HepG2 (cell line): ENCODE measurements around the gene GRM8.

Experiments used
- CREB1 ChIP-seq, 2 experiments: fragments of 450-650 bp in 1 of 2; IDR thresholded peaks; 2 replicates each; pipeline ENCODE4 v1.6.1; 2016 to 2017; ENCODE audit warnings: control low read depth in 1 of 2, mild to moderate bottlenecking in 1 of 2, missing compliant biosample characterization in 1 of 2, missing genetic modification characterization in 1 of 2
- CTCF ChIP-seq: sonication (generic); formaldehyde crosslinking; IDR thresholded peaks from 2 replicates; pipeline ENCODE4 v1.5.0; 2020; ENCODE audit warnings: mild to moderate bottlenecking, missing genetic modification reagents, moderate library complexity
- MAFK ChIP-seq, 2 experiments: IDR thresholded peaks in 1 of 2; conservative IDR thresholded peaks in 1 of 2; 2 replicates each; pipeline ENCODE4 v1.6.1; 2011; ENCODE audit warnings: improper control_type of control experiment in 2 of 2, low read length in 2 of 2
- MXI1 ChIP-seq: IDR thresholded peaks from 3 replicates; pipeline ENCODE4 v1.6.1; 2012; ENCODE audit warnings: low read depth, low read length, inconsistent platforms, borderline replicate concordance
- NFE2L2 ChIP-seq: fragments of 150-350 bp; IDR thresholded peaks from 2 replicates; pipeline ENCODE4 v1.6.1; 2014; ENCODE audit warnings: low read length
- NFRKB ChIP-seq: fragments of 450-650 bp; IDR thresholded peaks from 2 replicates; pipeline ENCODE4 v1.6.1; 2017
- NFYB ChIP-seq: sonication (generic); formaldehyde crosslinking; IDR thresholded peaks from 2 replicates; pipeline ENCODE4 v1.4.0; 2020; ENCODE audit warnings: missing genetic modification reagents
- RNF219 ChIP-seq: sonication (generic); formaldehyde crosslinking; IDR thresholded peaks from 2 replicates; pipeline ENCODE4 v1.5.0; 2020; ENCODE audit warnings: mild to moderate bottlenecking, missing genetic modification reagents
- SMC3 ChIP-seq: IDR thresholded peaks from 2 replicates; pipeline ENCODE4 v1.6.1; 2011; ENCODE audit warnings: low read length, improper control_type of control experiment
- SP2 ChIP-seq: sonication (generic); formaldehyde crosslinking; IDR thresholded peaks from 2 replicates; pipeline ENCODE4 v1.5.1; 2020; ENCODE audit warnings: mild to moderate bottlenecking, missing genetic modification reagents
- ZBTB8A ChIP-seq: sonication (generic); formaldehyde crosslinking; IDR thresholded peaks from 2 replicates; pipeline ENCODE4 v1.4.0; 2020; ENCODE audit warnings: mild to moderate bottlenecking, low read depth, missing genetic modification reagents, borderline replicate concordance
- ZNF333 ChIP-seq: sonication (generic); formaldehyde crosslinking; IDR thresholded peaks from 2 replicates; pipeline ENCODE4 v1.4.0; 2020; ENCODE audit warnings: mild to moderate bottlenecking, missing genetic modification reagents, borderline replicate concordance
- ZNF549 ChIP-seq: sonication (generic); formaldehyde crosslinking; IDR thresholded peaks from 2 replicates; pipeline ENCODE4 v1.5.0; 2020; ENCODE audit warnings: missing genetic modification reagents

- no peak for TF ChIP-seq NFRKB
- no peak for TF ChIP-seq MAFK (conservative IDR thresholded peaks at IDR 0.05 in 1 of 2, IDR thresholded peaks at IDR 0.05 in 1 of 2; ENCODE audit: low read length in 2 of 2)
- TF ChIP-seq SMC3 = no peak
- no peak for TF ChIP-seq ZBTB8A (CRISPR knock-in tag)
- no peak for TF ChIP-seq RNF219 (CRISPR knock-in tag)
- TF ChIP-seq MXI1 = no peak
- TF ChIP-seq ZNF549 (CRISPR knock-in tag) = no peak
- TF ChIP-seq CTCF (CRISPR knock-in tag) = no peak
- no peak for TF ChIP-seq NFYB
- TF ChIP-seq CREB1 (IDR thresholded peaks at IDR 0.05) = no peak
- no peak for TF ChIP-seq CREB1 (CRISPR knock-in tag; IDR thresholded peaks at IDR 0.05)
- TF ChIP-seq NFE2L2 = no peak
- no peak for TF ChIP-seq ZNF333 (CRISPR knock-in tag)
- no peak for TF ChIP-seq SP2
Measured at GRCh38 chr7:126720232-126720631, 532.5 kb downstream of the GRM8 start.
